CD4-positive, alpha-beta T cell treated with Interleukin-4 for 1 hour (primary cell): Measurements from ENCODE around the gene SLC25A24.
"Not testable (repeated sequence)": the region's sequence is repeated elsewhere in the genome, so short reads cannot be mapped to it uniquely, and the experiment has no call there.

Experiments
- DNase-seq, 2 donors: peaks; one replicate each; pipeline ENCODE4 v3.0.0-alpha.2; 2020 to 2022

The SLC25A24 gene

DNA sequence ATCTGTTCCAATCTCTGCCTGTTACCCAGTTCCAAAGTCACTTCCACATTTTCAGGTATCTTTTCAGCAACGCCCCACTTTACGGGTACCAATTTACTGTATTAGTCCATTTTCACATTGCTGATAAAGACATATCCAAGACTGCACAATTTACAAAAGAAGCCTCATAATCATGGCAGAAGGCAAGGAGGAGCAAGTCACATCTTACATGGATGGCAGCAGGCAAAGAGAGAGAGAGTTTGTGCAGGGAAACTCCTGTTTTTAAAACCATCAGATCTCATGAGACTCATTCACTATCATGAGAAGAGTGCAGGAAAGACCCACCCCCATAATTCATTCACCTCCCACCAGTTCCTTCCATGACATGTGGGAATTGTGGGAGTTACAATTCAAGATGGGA lies 67.0 kb downstream of the SLC25A24 start:
- DNase-seq = not testable (repeated sequence)

DNA sequence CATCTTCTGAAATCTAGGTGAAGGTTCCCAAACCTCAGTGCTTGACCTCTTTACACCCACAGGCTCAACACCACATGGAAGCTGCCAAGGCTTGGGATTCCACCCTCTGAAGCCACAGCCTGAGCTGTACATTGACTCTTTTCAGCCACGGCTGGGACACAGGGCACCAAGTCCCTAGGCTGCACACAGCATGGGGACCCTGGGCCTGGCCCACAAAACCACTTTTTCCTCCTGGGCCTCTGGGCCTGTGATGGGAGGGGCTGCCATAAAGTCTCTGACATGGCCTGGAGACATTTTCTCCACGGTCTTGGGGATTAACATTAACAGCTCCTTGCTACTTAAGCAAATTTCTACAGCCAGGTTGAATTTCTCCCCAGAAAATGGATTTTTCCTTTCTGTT lies 67.8 kb downstream of the SLC25A24 start:
- not testable (repeated sequence) for DNase-seq

DNA sequence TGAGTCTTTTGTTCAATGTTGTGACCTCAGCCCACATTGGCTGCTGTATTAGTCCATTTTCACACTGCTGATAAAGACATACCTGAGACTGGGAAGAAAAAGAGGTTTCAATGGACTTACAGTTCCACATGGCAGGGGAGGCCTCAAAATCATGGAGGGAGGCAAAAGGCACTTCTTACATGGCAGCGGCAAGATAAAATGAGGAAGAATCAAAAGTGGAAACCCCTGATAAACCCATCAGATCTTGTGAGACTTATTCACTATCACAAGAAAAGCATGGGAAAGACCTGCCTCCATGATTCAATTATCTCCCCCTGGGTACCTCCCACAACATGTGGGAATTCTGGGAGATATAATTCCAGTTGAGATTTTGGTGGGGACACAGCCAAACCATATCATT lies 68.9 kb downstream of the SLC25A24 start:
- DNase-seq = not testable (repeated sequence)

DNA sequence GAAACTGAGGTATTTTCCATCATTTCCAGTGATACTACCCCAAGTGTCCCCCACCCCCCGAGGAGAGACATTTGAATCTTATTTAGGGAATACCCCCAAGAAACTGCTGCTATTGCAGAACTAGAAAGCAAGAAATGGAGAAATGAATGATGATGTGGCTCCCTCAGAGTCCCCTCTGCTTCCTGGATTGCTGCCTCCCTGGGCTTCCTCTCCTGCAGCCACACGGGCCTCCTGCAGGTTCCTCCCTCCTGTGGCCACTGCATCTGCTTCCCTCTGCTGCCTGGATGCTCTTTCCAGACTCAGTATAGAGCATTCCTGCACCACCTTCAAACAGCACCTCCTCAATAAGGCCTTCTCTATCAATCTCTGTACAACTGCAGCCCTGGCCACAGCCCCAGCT lies 69.3 kb downstream of the SLC25A24 start:
- no peak for DNase-seq

DNA sequence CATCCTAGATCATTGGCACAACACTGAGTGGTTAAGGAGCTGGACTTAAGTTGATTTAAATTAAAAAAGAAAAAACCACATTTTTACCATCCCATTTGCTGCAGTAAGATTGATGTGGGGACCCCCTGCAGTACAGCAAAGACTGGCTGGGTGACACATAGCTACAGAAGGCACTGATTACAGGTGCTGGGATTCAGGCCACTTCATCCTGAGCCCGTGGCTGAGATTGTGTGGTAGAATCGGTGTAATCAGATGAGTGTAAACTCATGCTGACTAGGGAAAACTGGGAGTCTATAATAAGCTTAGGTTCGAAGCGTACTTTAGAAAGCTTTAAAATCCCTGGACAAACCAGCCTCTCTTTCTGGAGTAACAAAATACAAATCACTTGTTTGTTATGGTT lies 70.1 kb downstream of the SLC25A24 start:
- DNase-seq = no peak

DNA sequence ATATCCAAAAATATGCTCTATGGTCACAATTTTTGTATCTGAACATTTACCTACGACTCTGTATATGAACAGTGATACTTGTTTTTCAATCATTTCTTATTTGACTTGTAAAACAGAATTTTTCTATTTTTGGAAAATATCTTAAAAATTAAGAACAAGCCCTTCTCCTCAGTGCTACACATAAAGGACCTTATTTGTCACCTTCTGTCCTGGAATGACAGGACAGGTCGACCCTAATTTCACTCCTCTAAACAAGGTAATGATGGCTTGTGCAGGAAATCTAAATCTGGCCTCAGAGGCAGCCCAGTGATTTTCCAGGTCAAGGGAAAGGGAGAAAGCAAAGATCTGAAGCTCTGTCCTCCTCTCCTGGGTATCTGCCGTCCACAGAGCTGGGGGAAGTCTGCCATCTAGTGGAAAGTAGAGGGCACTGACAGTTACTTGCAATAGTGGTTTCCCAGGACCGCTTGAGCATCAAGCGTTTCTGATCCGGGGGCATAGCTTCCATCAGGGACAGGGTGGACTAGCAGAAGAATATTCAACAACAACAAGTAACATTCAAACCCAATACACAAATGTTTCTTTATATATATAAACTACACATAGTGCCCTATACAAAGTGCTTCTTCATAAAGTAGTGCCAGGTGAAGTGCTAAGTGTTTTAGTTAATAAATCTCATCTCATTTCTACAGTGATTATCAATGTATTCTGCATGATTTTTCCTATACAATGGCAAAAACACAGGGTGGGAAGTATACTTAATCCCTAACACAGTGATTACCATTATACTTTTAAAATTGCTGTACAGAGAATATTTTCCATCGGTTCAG lies 74.6 kb downstream of the SLC25A24 start:
- DNase-seq = peak; percentile 78 to 79

DNA sequence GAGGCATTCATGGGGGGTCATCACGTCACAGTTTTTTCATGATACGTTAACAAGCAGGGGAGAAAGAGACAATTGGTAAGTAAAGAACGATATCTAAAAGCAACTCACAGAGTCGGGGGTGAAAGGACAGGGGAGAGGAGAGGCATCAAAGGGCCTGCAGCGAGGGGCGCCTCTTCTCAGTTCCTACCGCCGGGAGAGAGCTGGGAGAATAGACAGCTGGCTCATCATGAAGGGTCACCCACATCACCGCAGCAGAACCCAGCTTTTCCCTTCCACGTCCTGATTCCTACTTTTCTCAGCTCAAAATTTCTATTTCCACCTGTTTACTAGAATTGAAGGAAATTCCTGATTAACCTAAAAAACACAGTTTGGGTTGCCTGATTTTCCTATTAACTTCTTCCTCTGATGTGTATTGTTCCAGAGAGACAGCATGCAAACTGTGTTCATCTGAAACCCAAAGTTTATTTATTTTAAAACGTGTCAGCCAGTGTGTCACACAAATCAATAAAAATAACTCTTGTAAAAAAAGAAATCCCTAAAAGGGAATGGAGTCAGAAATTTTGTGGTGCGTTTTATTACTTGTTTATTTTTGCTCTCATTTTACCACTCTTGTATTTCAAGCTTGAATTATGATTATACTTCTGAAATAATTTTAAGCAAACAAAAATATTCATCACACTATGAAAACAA lies 75.4 kb downstream of the SLC25A24 start:
- no peak for DNase-seq

DNA sequence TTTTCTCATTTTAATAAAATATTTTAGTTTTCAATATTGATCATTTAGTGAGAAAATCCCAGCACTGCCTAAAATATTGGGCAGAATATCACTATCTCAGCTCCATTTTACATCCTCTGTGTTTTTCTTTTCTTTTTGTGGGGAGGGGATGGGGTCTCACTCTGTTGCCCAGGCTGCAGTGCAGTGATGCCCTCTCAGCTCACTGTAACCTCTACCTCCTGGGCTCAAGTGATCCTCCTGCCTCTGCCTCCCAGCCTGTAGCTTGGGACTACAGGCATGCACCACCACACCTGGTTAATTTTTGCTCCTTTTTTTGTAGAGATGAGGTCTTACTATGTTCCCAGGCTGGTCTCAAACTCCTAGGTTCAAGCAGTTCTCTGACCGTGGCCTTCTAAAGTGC lies 76.1 kb downstream of the SLC25A24 start:
- no peak for DNase-seq

DNA sequence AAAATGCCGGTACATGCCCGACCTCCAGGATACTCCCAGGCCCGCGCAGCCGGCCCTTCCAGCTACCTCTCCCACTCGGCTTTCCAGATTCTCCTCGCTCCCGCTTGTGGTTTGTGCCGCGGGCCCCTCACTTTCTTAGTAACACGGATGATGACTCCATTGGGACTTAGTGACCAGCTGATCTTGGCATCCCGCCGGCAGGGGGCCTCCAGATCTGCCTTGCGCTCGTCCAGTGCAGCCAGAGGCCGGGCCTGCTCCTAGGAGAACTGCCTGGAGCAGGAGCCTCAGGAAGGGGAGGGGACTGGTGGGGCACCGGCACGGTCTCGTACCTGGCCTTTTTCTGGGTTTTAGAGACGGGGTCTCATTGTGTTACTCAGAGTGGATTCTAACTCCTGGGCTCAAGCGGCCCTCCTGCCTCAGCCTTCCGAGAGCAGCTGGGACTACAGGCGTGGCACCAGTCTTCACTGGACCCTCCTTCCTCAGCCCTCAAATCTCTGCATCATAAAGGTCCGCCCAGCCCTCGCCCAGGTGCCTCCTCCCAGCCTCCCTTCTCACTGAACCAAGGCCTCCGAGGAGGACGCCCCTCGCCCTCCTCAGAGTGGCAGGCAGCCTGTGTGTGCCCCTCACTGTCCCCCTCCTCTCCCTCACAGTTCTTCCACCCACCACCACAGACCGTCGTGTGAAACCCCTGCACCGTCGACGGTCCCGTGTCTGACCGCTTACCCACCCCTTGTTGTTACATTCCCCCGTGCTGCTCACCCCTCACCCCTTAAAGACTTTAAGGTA lies 78.6 kb downstream of the SLC25A24 start:
- no peak for DNase-seq

DNA sequence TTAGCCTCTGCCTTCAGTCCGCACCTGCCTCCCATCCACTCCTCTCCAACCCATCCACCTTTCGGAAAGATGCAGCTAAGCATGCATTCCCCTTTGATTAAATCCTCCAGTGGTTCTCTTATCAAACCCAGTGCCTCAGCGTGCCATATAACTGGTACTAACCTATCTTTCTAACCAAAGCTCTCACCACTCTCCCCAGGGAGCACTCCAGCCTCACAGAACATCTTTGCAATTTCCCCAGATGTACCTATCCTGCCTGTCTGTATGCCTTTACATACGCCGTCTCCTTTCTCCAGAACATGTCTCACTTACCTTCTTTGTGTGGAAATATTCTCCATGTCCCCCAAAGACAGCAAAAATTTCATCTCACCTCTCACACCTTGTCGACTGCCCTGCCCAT lies 80.0 kb downstream of the SLC25A24 start:
- no peak for DNase-seq

DNA sequence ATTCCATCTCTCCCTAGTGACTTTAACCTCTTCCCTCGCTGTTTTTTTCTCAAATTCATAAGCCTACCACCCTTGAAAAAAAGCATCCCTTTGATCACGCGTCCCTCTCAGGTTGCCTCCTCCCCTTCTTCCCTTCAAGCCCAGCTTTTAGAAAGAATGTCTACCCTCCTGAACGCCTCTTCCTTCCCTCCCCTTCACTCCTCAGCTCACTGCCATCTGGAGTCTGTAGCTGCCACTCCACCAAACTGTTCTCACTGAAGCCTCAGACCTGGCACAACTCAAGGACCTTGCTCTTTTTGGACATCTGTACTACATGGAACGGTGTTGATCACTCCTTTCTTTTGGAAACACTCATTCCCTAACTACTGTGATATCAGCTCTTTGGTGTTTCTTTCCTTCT lies 80.6 kb downstream of the SLC25A24 start:
- no peak for DNase-seq

DNA sequence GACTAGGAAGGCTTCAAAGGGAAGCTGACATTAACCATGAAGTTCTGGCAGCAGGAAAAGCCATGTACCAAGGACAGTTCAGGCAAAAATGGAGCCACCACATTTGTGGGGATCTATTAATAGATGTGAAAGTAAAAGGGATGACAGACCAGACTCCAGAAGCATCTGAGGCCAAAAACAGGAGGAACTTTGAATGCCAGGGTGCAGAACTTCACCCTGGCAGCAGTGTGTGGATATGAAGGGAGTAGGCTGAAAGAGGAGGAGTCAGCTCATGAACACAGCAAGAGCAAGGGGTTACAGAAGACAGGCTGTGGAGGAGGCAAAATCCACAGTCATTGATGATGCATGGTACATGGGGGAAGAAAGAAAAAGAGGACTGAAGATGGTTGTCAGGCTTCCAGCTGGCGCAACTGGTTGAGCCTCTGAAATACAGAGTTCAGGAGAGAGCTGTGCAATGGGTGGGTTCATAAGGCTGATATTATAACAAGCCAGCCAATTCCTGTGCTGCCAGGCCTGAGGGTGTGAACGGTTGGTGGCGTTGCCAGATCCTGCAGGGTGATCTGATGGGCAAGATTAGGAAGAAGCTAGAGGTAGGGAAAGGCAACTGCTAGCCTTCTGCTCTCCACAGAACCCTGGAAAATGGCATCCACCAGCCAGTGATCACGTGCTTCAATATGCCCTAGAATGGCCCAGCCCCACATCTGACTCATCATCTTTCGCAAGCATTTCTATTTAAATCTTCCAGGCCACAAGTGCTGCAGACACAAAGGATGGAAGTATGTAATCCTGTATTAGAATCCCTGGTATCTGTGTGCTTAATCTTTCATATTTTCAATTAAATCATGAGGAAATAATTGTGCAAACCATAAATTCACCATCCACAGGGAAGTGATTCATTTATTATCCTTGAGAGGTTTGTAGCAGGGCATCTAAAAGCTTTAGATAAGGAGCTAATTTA lies 81.9 kb downstream of the SLC25A24 start:
- peak in 1 of 2 donors; percentile 49 for DNase-seq

DNA sequence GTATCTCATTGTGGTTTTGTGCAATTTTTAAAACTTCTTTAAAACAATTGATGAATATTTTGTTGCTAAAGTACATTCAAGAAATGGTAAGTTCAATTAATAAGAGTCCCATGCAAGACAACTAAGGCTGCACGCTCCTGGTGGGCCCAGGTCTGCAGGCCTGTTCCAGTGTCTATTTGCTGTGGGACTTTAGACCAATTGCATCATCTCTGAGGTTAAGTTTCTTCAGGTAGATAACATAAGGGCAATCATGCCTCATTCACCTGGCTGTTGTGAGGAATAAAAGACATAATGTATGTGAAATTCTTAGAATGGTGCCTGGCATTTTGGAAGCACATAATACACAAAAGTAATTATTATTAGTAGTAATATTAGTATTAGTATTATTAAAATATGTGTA lies 82.9 kb downstream of the SLC25A24 start:
- DNase-seq = no peak

DNA sequence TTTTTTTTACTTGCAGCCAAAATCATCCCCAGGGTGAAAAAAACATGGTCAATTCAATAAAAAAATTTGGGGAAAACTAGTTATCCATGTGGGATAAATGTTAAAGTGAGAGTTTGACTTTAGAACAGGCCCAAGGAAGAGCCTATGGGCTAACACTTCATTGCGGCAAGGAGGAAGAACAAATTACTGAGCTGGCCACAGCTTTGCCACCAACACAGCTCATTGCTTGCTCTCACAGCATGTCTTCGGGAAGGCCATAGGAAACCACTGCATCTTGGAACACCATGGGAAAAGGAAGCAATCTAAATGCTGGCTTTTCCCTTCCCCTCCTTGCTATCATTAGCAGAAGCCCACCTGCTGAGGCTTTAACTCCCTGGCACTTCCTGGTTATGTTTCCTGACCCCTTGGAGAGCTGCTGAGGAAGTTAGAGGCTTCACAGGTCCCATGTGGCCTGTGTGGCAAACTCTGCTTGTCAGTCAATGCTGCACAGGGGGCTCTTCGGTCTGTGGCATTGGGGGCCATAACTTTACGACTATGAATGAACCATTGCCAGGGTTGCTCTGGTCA lies 86.0 kb downstream of the SLC25A24 start:
- no peak for DNase-seq

DNA sequence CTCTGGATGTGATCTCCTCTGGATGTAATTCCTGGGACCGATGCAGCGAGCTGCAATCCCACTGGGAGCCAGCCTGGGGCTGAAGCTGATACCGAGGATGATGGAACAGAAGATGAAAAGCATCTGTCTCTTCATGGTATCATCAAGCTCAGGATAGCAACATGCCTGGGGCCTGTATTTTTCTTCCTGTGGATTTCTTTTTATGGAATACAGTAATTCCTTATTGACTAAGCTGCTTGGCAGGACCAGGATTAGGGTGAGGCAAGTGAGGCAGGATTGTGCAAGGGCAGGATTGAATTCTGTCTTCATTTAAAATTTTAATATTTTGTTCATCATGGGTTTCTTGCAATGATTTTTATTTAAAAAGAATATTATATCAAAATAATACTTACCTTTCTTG lies 86.6 kb downstream of the SLC25A24 start:
- DNase-seq = no peak

DNA sequence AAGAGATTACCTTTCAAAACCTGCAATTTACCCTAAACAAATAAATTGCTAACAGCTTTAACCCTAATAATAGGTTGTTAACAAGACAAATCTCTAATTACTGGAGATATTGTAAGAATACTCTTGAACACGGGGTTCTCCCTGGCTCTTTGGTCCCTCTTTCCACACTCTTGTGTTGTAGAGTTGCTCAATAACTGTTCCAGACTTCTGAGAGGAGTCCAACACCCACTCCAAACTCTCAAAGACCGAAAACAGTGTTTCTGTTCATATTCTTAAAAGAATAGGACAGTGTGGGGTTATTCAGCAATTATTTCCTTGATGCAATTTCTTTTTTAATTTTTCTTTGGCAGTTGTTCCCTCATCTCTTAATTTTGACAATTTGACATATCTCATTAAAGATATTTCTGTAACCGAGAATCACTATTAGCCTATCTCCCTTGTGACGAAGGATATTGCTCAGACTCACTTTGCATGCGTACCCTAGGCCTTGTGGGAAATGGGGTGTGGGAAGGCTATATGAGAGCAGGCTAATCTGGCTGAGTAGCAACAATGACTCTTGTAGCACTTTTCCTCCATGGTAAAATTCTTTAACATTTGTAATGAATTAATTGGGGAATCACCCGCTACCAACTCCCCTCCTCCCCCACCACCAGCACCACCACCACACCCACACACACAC lies 90.7 kb downstream of the SLC25A24 start:
- no peak for DNase-seq

DNA sequence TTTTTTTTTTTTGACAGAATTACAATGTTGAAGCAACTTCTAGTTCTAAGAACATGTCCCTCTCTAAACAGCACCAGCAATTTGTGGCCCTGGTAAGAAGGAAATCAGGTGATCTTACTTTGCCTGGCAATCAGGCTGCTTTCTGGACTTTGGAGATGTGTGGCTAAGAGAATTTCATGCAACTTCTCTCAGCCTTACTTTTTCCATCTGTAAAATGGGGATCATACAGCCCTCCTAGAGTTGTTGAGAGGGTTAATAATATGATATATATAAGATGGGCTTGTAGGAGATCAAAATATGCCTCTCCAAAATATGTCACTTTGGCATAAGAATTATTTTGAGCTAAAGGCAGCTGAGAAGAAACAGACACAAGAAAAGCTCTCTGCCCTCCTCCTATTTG lies 92.0 kb downstream of the SLC25A24 start:
- DNase-seq = no peak

DNA sequence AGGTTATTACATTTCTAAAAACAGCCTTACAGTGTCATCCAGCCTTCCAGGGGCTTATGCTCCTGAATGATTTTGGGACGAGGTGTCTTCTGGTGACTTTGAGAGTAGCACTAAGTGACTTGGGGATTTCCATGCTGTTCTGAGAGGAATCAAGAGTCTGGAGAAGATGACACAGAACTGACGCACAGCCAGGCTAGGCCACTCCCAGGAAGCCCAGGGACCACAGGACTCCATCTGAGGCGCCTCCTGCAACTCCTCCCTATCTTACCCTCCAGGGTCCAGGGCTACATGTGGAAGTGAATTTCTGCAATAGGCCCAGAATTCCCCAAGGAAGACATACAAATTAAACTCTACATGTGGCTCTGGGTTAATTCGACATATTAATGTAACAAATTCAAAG lies 92.5 kb downstream of the SLC25A24 start:
- DNase-seq = peak; percentile 38 to 61

DNA sequence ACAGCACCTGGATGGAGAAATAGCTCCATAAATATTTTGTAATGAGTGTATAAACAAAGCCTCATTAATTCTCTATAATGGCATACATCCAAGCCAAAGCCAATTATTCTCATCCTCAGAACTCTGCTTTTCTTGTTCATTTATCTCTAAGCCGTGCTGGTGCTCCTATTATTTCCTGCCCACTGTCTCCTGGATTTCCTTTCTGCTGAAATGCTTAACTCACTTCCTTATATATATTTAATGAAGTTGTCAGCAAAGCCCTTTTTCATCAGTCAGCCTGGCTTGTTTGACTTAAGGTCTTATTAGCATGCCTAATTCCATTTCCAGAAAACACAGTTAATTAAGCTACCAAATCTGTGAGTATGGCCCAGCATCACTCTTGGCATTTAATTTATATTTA lies 93.4 kb downstream of the SLC25A24 start:
- DNase-seq = no peak

DNA sequence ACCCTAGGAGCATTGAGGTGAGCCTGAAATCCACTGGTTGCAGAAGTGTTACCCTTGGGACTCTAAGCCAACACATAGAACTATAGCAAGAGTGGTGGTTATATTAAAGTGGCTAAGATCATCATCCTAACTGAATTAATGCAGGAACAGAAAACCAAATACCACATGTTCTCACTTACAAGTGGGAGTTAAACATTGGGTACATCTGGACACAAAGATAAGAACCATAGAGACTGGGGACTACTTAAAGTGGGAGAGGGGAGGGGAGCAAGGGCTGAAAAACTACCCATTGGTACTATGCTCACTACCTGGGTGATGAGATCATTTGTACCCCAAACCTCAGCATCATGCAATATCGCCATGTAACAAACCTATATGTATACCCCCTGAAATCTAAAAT lies 100.0 kb downstream of the SLC25A24 start:
- DNase-seq = no peak

DNA sequence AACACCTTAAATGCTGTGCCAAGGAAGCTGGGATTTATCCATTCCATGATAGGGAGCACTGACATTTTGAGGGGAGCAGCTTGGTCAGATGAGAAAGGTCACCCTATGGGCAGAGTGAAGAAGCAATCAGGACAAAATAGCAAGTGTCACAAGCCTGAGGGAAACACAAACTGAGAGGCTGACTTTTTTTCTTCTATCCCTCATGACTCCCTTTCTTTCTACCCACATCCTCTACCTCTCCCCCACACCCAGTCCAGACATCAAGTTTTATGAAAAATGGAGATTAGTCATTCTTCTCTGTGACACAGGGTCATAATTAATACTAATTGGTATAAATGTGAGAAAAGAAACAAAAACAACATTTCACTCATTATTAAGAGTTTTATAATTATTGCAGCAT lies 103.1 kb downstream of the SLC25A24 start:
- no peak for DNase-seq

DNA sequence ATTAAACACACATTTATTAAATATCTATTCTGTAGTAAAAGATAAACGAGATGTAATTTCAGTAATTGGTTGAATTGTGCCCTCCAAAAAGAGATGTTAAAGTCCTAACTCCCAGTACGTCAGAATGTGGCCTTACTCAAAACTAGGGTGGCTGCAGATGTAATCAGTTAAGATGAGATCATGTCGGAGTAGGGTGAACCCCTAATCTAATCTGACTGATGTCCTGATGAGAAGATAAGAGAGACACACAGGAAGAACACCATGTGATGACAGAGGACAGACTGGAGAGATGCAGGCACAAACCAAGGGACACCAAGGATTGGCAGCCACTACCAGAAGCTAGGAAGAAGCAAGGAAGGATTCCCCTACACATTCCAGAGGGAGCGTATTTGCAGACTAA lies 104.1 kb downstream of the SLC25A24 start:
- no peak for DNase-seq
